ENCODE results near the gene CHD9.
A peak's percentile ranks its signal among the peaks of the same experiment; 100 is the strongest.
"Not testable (repeated sequence)": the region's sequence is repeated elsewhere in the genome, so short reads cannot be mapped to it uniquely, and the experiment has no call there.

Gene CHD9

GRCh38 chr16:53266156-53266555 lies 211.4 kb downstream of the CHD9 start:
- Mint-ChIP-seq H3K4me1 (no peaks in the 10 kb centered on the region), H3K36me3 (peaks cover 12 to 31% of the 10 kb centered on the region in 2 donors), H3K4me3 (no peak overlapping the region), H3K27me3 (no peaks in the 10 kb centered on the region), H3K9me3 (no peaks in the 10 kb centered on the region), H3K27ac (no peak overlapping the region)
- ATAC-seq (replicated peaks), result no peak
- DNase-seq, result no peak

- not testable (repeated sequence) for ATAC-seq (replicated peaks); H3K9me3 Mint-ChIP-seq; H3K27ac Mint-ChIP-seq; H3K4me3 Mint-ChIP-seq; H3K4me1 Mint-ChIP-seq; H3K36me3 Mint-ChIP-seq; H3K27me3 Mint-ChIP-seq; DNase-seq
Measured at GRCh38 chr16:53278498-53278897, 223.7 kb downstream of the CHD9 start.

DNA sequence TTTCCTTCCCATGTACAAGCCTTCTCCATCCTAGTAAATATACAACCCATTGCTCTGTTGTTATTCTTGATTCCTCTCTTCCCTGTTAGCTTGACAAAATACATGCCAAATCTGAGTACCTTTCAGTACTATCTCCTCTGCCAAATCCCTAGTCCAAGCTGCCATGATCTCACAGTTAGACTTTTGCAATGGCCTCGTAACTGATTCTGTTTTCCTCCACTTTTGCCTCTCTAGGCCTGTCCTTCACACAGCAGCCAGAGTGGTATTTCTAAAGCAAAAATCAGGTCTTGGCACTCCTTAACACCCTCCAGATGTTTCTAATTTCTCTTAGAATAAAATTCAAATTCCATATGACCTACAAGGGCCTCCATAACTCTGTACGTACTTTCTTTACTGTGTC lies 226.5 kb downstream of the CHD9 start:
- no peak for ATAC-seq (replicated peaks)

GRCh38 chr16:53281859-53282258 lies 227.1 kb downstream of the CHD9 start:
- no peak overlapping the region for H3K4me3 Mint-ChIP-seq
- ATAC-seq (replicated peaks), result no peak

More for the DNA sequence above, 226.5 kb downstream of the CHD9 start:
- no peak overlapping the region for H3K27ac Mint-ChIP-seq
- H3K27me3 Mint-ChIP-seq, result no peaks in the 10 kb centered on the region
- H3K9me3 Mint-ChIP-seq, result no peaks in the 10 kb centered on the region
- H3K4me1 Mint-ChIP-seq, result no peaks in the 10 kb centered on the region
- no peak overlapping the region for H3K4me3 Mint-ChIP-seq
- DNase-seq, result no peak
- peaks cover under 1 to 3% of the 10 kb centered on the region in 2 donors for H3K36me3 Mint-ChIP-seq

GRCh38 chr16:53282328-53282727 lies 227.5 kb downstream of the CHD9 start:
- Mint-ChIP-seq H3K27ac (no peak overlapping the region), H3K36me3 (peaks cover 3 to 4% of the 10 kb centered on the region in 2 donors), H3K9me3 (no peaks in the 10 kb centered on the region), H3K27me3 (no peaks in the 10 kb centered on the region), H3K4me1 (no peaks in the 10 kb centered on the region), H3K4me3 (no peak overlapping the region)
- ATAC-seq (replicated peaks) (peak in 1 of 2 donors; percentile 10), DNase-seq (no peak)

More at GRCh38 chr16:53281859-53282258, 227.1 kb downstream of the CHD9 start:
- H3K27ac Mint-ChIP-seq, result no peak overlapping the region
- no peaks in the 10 kb centered on the region for H3K27me3 Mint-ChIP-seq
- H3K36me3 Mint-ChIP-seq, result peaks cover 3 to 4% of the 10 kb centered on the region in 2 donors
- H3K9me3 Mint-ChIP-seq, result no peaks in the 10 kb centered on the region
- no peaks in the 10 kb centered on the region for H3K4me1 Mint-ChIP-seq
- no peak for DNase-seq

- Mint-ChIP-seq H3K4me3 (no peak overlapping the region), H3K27me3 (no peaks in the 10 kb centered on the region), H3K27ac (no peak overlapping the region), H3K4me1 (no peaks in the 10 kb centered on the region), H3K9me3 (no peaks in the 10 kb centered on the region), H3K36me3 (peaks cover 6 to 8% of the 10 kb centered on the region in 2 donors)
- DNase-seq (no peak), ATAC-seq (replicated peaks) (no peak)
Measured at GRCh38 chr16:53282975-53283946, 228.5 kb downstream of the CHD9 start.

DNA sequence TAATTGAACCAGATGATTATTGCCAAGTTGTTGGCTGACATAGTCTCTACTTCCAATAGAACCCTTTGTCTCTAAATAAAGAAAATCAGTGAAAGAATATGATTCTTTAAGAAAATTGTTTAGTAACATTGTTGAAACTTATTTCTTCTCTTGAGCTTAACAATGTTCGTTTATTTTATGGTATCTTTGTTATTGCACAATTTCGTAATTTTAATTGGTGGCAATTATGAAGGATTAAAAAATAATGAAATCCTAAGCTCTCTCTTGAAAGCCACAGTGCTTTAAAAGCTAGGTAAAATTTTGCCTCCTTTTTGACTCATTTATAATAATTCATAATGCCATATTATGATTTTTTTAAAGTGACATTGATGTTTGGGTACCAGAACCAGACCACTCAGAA lies 230.4 kb downstream of the CHD9 start:
- H3K27me3 Mint-ChIP-seq, result no peaks in the 10 kb centered on the region
- no peaks in the 10 kb centered on the region for H3K4me1 Mint-ChIP-seq
- DNase-seq (no peak), ATAC-seq (replicated peaks) (no peak)
- H3K27ac Mint-ChIP-seq, result no peak overlapping the region
- H3K36me3 Mint-ChIP-seq, result peaks cover 15 to 18% of the 10 kb centered on the region in 2 donors
- H3K4me3 Mint-ChIP-seq, result no peak overlapping the region
- no peaks in the 10 kb centered on the region for H3K9me3 Mint-ChIP-seq

- peaks cover 38% of the 10 kb centered on the region in 2 donors for H3K36me3 Mint-ChIP-seq
Measured at GRCh38 chr16:53290520-53290919, 235.7 kb downstream of the CHD9 start.

GRCh38 chr16:53291757-53292392 lies 237.1 kb downstream of the CHD9 start:
- ATAC-seq (replicated peaks) (no peak), DNase-seq (no peak)
- peaks cover 33 to 37% of the 10 kb centered on the region in 2 donors for H3K36me3 Mint-ChIP-seq
- no peak overlapping the region for H3K4me3 Mint-ChIP-seq
- no peak overlapping the region for H3K27ac Mint-ChIP-seq
- H3K9me3 Mint-ChIP-seq, result no peaks in the 10 kb centered on the region
- peaks cover 0 to 5% of the 10 kb centered on the region in 2 donors for H3K4me1 Mint-ChIP-seq
- no peaks in the 10 kb centered on the region for H3K27me3 Mint-ChIP-seq

More at GRCh38 chr16:53290520-53290919, 235.7 kb downstream of the CHD9 start:
- ATAC-seq (replicated peaks) (no peak), DNase-seq (no peak)
- peaks cover 0 to 5% of the 10 kb centered on the region in 2 donors for H3K4me1 Mint-ChIP-seq
- no peaks in the 10 kb centered on the region for H3K27me3 Mint-ChIP-seq
- no peak overlapping the region for H3K27ac Mint-ChIP-seq
- H3K4me3 Mint-ChIP-seq, result no peak overlapping the region
- H3K9me3 Mint-ChIP-seq, result no peaks in the 10 kb centered on the region

GRCh38 chr16:53297477-53297876 lies 242.7 kb downstream of the CHD9 start:
- no peak for ATAC-seq (replicated peaks)
- Mint-ChIP-seq H3K4me3 (no peak overlapping the region), H3K4me1 (peaks cover 0 to 5% of the 10 kb centered on the region in 2 donors), H3K9me3 (no peaks in the 10 kb centered on the region), H3K27ac (no peak overlapping the region), H3K36me3 (peaks cover 30 to 33% of the 10 kb centered on the region in 2 donors), H3K27me3 (no peaks in the 10 kb centered on the region)
- DNase-seq, result no peak

- ATAC-seq (replicated peaks), result no peak
- peaks cover 14 to 19% of the 10 kb centered on the region in 2 donors for H3K36me3 Mint-ChIP-seq
Measured at GRCh38 chr16:53304334-53304733, 249.5 kb downstream of the CHD9 start.

GRCh38 chr16:53305743-53306142 lies 251.0 kb downstream of the CHD9 start:
- Mint-ChIP-seq H3K4me3 (no peak overlapping the region), H3K4me1 (no peaks in the 10 kb centered on the region), H3K9me3 (no peaks in the 10 kb centered on the region), H3K36me3 (peaks cover 16 to 23% of the 10 kb centered on the region in 2 donors), H3K27me3 (no peaks in the 10 kb centered on the region), H3K27ac (no peak overlapping the region)
- DNase-seq, result no peak
- ATAC-seq (replicated peaks), result no peak

More at GRCh38 chr16:53304334-53304733, 249.5 kb downstream of the CHD9 start:
- no peak for DNase-seq
- Mint-ChIP-seq H3K4me3 (no peak overlapping the region), H3K9me3 (no peaks in the 10 kb centered on the region), H3K4me1 (no peaks in the 10 kb centered on the region), H3K27me3 (no peaks in the 10 kb centered on the region), H3K27ac (no peak overlapping the region)

DNA sequence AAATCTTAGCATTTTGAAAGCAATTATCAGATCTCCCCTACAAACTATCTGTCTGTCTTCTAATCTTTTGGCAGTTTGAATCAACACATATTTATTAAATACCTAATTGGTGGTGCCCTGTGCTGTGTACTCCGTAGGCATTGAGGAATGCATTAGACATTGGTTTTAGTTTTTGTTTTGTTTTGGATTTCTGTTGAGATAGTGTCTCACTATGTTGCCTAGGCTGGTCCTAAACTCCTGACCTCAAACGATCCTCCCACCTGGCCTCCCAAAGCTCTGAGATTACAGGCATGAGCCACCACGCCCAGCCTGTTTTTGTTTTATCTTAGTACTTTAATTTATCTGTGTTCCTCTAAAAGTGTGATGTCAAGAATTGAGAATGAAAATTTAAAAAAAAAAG lies 254.7 kb downstream of the CHD9 start:
- no peak overlapping the region for H3K4me3 Mint-ChIP-seq
- no peaks in the 10 kb centered on the region for H3K9me3 Mint-ChIP-seq
- ATAC-seq (replicated peaks), result no peak
- H3K36me3 Mint-ChIP-seq, result peaks cover 21 to 35% of the 10 kb centered on the region in 2 donors
- DNase-seq, result no peak
- no peaks in the 10 kb centered on the region for H3K27me3 Mint-ChIP-seq
- H3K4me1 Mint-ChIP-seq, result no peaks in the 10 kb centered on the region
- H3K27ac Mint-ChIP-seq, result no peak overlapping the region

GRCh38 chr16:53320992-53321391 lies 266.2 kb downstream of the CHD9 start:
- peaks cover 30 to 37% of the 10 kb centered on the region in 2 donors for H3K36me3 Mint-ChIP-seq
- H3K9me3 Mint-ChIP-seq, result no peaks in the 10 kb centered on the region
- no peak overlapping the region for H3K27ac Mint-ChIP-seq
- no peaks in the 10 kb centered on the region for H3K27me3 Mint-ChIP-seq
- no peak overlapping the region for H3K4me3 Mint-ChIP-seq
- ATAC-seq (replicated peaks), result no peak
- no peak for DNase-seq
- no peaks in the 10 kb centered on the region for H3K4me1 Mint-ChIP-seq
